ENCODE results near the gene SLC12A6.
"Not testable (repeated sequence)": the region's sequence is repeated elsewhere in the genome, so short reads cannot be mapped to it uniquely, and the experiment has no call there.

The SLC12A6 gene

DNA sequence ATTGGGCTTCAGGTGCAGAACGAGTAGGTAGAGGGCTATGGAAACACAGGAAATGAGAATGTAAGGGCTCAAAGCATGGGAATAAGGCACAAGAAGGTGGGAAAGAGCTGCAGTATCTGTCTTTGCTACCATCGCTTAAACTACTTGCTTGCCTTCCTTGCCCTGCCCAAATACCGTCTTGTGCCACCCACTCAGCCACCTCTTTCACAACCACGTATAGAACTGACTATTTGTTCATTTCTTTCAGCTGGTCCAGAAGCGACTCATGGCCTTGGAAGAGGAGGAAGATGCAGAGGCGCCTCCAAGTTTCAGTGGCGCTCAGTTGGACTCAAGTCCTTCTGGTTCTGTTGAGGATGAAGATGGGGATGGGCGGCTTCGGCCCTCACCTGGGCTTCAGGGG is 17.7 kb upstream of the SLC12A6 start:
- no peak for DNase-seq

DNA sequence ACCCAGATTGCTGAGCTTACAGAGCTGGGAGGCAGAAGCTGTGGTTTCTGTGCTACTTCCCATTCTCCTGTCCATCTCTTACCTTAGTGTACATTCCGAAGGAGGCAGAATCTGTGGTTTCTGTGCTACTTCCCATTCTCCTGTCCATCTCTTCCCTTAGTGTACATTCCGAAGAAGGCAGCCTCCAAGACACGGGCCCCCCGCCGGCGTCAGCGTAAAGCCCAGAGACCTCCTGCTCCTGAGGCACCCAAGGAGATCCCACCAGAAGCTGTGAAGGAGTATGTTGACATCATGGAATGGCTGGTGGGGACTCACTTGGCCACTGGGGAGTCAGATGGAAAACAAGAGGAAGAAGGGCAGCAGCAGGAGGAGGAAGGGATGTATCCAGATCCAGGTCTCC is 16.7 kb upstream of the SLC12A6 start:
- no peak for DNase-seq

DNA sequence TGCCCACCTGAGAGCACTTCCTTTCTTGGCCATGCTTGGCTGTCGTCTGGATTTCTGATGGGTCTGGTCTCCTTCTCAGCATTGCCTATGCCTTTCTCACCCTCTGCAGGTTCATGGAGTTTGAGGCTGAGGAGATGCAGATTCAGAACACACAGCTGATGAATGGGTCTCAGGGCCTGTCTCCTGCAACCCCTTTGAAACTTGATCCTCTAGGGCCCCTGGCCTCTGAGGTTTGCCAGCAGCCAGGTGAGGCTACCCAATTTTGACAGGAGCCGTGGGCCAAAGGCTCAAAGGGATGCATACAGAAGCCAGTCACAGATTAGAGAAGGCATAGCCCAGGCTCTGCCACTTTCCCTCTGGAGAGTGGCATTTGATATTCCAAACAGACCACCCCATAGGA is 16.0 kb upstream of the SLC12A6 start:
- DNase-seq = no peak

DNA sequence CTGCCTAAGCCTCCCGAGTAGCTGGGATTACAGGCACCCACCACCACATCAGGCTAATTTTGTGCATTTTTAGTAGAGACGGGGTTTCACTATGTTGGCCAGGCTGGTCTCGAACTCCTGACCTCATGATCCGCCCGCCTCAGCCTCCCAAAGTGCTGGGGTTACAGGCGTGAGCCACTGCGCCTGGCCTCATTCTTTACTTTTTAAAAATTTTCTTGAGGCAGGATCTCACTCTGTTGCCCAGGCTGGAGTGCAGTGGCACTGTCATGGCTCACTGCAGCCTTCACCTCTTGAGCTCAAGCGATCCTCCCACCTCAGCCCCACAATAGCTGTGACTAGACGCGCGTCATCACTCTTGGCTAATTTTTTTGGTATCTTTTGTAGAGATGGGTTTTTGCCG is 15.4 kb upstream of the SLC12A6 start:
- DNase-seq = not testable (repeated sequence)

DNA sequence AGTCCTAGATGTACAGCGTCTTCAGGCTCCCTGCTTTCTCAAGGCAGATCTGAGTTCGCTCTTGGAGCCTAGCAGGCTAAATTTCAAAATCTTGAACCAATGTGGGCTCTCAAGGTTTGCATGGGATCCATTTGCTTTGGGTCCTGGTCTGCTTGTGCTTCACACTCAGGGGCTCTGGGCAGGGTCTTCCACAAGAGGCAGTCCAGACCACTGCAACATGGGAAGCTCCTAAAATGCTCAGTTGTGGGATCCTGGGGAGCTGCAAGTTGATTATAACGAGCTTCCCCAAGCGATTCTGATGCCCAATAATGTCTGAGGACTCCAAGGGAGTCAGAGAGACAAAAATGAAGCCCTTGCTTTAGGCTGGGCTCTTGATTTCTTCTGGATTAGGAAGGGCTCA is 12.2 kb upstream of the SLC12A6 start:
- no peak for DNase-seq

DNA sequence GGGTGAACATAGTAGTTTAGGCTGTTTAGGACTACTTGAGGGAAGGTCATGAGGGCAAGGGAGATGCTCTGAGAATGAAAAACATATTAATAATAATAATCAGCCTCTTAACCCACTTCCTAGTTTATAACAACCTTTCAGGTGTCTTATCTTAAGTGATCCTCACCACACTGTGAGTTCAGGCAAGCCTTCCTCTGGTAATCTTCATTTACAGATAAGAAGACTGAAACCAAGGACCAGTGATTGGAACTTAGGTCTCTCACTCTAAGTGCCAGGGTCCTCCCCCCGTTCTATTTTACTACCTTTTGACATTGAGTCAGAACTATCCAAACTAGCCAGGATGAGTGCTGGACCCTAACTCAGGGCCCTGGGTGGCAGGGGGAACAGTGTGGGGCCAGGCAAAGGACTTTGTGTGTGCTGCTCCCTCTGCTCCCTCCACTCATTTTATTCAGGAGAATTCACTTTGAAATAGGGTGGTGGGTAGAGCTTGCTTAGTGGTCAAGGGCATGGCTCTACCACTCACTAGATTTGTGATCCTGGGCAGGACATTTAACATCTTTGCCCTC is 11.2 kb upstream of the SLC12A6 start:
- no peak for DNase-seq

DNA sequence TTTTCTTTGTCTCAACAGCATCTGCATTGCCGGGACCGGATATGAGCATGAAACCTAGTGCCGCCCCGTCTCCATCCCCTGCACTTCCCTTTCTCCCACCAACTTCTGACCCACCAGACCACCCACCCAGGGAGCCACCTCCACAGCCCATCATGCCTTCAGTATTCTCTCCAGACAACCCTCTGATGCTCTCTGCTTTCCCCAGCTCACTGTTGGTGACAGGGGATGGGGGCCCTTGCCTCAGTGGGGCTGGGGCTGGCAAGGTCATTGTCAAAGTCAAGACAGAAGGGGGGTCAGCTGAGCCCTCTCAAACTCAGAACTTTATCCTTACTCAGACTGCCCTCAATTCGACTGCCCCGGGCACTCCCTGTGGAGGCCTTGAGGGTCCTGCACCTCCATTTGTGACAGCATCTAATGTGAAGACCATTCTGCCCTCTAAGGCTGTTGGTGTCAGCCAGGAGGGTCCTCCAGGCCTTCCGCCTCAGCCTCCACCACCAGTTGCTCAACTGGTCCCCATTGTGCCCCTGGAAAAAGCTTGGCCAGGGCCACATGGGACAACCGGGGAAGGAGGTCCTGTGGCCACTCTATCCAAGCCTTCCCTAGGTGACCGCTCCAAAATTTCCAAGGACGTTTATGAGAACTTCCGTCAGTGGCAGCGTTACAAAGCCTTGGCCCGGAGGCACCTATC is 10.5 kb upstream of the SLC12A6 start:
- no peak for DNase-seq

DNA sequence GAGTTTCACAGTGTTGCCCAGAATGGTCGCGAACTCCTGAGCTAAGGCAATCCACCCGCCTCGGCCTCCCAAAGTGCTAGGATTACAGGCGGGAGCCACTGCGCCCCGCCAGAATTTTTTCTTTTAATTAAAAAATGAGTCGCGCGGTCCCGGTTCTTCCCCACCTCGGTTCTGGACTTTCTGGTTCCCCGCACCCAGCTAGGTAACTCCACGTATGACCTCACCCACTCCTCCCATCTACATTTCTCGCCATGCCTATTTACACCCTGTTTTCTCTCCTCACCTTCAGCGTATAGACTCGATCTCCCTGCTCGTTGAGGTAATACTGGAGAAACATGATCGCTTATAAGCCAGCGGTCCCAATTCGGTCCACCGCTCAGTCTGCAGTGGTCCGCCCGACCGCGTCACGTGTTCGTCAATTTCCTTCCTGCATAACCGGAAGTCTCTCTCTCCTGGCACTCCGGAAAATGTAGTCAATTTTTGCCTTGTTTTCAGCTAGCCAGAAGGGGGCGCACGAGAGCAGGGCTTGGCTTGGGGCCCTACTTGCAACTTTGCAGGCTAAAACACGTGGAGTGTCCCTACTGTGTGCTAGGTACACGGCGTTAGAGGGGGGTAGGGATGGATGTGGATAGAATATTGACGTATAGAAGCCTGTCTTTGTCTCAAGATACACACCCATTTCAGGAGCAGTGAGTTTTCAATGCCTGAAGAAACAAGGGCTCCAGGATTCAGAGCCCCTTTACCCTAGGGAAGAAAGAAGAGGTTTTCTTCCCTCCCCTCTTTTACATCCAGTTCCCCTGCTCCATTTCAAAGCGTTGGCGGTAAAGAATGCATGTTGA is 5.4 kb upstream of the SLC12A6 start, which contains the start of the genes NOP10 and NUTM1:
Gene NOP10 (minus strand): TSS at position 400 of the 839 bp plus-strand sequence. CDS start 63 bp downstream, at position 337.
Gene NUTM1 (plus strand): TSS at position 579 of the 839 bp plus-strand sequence. CDS start 382 bp downstream, outside the sequence.
- DNase-seq = peak; percentile 83

DNA sequence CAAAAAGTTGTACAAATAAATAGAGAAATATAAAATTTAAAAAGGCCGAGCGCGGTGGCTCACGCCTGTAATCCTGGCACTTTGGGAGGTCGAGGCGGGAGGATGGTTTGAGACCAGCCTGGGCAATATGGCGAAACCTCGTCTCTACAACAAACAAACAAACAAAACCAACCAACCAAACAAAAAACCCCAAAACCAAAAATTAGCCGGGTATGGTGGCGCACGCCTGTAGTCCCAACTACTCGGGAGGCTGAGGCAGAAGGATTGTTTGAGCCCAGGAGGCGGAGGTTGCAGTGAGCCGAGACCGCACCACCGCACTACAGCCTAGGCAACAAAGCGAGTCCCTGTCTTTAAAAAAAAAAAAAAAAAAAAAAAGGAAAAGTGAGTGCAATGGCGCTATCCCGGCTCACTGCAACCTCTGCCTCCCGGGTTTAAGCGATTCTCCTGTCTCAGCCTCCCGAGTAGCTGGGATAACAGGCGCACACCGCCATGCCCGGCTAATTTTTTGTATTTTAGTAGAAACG is 4.7 kb upstream of the SLC12A6 start:
- DNase-seq = not testable (repeated sequence)

DNA sequence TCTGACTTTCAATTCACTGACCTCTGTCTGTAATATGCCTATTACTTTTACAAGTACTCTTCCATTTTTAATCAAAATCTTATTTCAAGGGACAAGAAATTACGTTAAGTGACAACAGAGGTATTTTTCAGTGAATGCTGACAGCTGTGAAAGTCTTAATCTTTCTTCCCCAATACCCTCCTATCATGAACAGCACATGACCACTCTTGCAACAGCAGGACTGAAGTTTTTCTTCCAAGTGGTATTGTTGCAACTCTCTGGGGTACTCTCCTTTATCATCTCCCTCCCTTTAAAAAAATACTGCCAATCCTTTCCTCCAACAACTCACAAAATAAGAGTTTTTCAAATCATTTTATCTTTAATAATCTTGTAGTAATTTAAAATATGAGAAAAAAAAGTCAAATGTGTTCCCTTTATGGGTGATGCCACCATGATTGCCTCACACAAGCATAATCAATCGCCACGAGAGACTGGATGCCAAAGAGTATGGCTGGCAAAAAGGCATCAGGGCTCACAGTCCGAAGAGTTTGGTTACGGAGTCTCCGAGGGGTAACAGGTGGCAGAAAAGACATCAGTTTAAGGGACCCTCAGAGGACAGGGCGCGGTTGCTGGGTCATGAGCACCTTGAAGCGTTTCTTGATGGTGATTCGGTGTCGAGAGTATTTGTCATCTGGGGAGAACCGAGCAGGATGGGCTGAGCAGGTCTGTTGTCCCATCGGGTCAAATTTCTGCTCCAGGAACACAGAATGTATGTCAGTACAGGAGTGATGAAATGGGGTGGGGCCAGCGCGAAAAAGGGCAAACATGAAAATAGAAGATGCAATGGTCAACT is 4.0 kb upstream of the SLC12A6 start:
- no peak for DNase-seq

DNA sequence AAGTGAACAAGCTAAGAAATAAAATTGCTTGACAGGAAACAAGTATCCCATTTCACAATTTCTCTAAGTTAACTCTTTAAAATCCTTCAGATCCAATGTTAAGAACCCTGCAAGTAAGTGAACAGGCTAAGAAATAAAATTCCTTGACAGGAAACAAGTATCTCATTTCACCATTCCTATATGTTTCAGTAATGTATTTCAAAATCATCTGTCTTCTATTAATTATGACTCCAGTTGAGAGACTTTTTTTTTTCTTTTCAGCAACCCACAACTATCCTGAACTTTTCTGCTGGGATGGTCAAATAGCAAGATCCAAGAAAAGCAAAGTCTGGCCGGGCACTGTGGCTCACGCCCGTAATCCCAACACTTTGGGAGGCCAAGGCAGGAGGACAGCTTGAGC is 2.4 kb upstream of the SLC12A6 start:
- no peak for DNase-seq

DNA sequence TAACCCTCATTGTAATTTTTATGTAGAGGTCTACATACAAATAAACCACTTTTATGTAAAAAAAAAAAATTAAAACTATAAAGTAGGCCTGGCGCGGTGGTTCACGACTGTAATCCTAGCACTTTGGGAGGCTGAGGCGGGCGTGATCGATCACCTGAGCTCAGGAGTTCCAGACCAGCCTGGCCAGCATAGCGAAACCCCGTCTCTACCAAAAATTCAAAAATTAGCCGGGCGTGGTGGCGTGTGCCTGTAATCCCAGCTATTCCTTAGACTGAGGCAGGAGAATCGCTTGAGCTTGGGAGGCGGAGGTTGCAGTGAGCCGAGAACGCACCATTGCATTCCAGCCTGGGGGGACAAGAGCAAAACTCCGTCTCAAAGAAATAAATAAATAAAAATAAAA is 766 bp upstream of the SLC12A6 start:
- DNase-seq = no peak

DNA sequence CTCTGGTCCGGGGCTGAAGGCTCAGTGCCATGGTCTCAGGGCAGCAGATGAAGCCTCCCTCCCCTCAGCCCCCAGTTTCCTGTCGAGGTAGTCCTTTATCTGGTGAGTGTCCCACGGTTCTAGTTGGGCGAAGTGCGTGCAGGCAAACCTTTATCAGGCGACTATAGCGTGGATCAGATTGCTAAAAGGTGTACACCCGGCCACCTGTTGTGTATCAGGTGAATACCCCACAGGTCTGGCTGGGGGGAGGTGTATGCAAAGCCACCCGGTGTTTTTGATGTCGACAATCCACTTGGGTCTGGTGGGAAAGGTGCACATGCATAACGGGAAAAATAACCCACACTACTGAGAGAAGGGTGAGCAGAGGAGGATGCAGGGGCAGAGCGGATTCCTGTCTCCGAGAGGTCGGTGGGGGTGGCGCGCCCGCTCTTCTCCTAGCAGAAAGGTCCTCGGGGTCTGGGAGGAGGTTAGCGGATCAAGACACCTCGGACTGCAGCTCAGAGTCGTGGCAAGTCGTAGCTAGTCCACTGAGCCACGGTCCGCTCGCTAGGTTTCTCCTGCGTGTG is 507 bp downstream of the SLC12A6 start:
- peak; percentile 6 for DNase-seq

DNA sequence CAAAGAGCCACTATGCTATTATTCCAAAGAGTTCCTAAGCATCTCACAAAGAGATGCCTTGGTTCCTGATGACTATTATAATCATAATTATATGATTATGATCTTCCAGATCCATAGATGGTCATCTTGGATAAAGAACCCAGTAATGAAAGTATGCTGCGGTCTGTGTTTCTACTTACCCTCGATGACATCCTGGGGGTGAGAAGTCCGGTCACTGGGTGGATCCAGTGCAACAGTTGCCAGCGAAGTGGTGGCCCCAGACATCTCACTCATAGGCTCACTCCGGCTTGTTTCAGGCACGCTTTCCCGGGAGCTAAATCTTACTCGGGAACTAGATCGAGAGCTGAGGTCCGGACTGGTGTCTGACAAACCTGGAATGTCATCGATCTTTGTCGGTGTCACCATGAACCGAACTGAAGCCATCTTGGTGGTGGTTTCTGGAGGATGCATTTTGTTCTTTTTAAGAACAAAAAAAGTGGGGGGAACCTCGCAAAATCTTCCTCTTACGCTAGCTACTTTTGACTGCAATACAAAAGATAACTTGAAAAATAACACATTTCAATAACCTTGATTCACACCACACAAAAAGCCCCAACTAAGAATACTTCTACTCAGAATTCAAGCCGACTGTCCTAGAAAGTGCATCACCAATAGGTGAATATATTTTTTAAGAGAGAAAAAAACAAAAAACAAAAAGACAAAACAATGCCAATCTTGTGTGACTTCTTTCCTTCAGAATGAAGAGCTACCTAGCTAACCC is 1.2 kb downstream of the SLC12A6 start:
- DNase-seq = no peak

DNA sequence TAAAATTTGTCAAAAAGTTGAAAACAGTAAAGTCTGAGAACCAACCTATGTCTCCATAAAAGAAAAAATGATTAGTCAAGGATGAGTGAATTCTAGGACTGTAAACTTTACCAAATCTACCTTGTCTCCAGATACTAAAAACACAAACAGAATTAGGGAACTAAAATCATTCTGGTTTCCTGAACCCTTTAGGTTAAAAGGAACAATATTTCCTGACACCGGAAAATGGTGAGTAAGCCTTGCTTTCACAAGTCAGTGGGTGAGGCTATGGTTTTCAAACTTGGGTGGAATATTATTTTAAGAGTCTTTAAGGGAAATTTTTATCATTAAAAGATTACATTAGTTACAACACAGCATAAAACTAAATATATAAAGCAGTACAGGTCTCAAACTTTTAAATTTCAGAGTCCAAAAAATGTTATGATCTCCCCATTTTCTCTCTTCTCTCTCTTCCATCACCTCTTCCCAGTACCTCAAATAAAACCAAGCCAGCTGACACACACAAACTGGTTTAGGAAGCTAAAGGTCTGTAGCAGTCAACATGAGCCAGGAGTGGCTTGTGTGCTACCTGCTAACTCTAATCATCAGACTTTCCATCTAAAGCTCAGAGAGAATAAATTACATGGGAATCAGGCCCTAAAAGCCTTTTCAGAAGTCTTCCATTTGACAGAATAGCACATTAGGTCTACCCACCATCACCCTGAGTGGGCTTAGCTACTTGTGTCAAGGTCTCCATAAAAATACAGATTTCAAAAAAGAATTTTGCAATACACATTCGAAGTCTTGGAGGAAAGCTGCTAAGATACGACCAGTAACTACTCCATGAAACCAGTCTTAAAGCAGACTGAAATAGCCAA is 2.2 kb downstream of the SLC12A6 start:
- DNase-seq = no peak

DNA sequence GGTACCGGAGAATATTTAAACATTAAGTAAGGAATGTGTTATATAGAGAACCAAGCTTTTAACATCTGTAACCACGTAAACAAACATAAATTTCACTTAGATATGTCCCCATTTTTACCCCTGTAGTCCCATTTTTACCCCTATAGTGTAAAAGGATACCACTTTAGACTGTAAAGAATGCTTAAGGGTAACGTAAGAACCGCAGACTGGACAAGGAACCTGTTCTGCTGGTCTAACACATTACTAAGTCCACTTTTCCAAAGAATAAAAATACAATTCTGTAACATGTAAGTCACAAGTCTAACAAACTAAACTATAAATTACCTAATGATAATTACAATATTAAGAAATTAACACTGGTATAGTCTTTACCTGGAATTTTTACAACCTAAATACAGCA is 2.9 kb downstream of the SLC12A6 start:
- DNase-seq = no peak

DNA sequence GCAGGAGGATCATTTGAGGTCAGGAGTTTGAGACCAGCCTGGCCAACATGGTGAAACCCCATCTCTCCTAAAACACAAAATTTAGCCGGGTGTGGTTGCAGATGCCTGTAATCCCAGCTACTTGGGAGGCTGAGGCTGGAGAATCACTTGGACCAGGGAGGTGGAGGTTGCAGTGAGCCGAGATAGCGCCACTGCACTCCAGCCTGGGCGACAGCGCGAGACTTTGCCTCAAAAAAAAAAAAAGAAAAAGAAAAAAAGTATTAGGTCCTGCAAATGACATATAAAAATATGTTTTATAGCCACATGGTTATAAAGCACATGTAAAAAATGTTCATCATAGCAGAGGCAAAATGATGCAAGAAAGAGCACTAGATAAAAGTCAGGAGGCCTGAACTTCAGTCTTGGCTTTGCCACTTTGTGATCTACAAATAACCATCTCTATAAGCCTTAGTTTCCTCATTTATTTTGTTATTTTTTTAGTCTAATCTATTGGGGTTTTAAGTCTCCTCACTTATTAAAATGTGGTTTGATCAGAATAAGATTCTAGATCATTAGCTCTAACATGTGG is 4.9 kb downstream of the SLC12A6 start:
- DNase-seq = no peak

DNA sequence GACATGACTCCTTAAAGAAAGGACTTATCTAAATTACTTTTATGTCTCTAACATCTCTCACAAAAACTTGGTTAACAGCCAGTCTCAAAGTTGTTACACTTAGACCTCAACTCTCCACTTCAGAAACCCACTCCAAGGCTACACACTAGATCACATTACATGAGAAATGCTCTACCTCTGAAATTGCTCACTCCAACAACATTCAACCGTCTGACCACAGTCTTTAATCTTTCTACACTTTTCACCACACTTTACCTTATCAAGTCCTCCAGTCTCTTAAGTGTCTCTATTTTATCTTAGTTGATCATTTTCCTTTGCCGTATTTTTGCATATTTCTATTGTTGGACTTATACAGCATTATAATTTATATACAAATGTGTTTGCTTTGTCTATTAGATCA is 5.8 kb downstream of the SLC12A6 start:
- no peak for DNase-seq

DNA sequence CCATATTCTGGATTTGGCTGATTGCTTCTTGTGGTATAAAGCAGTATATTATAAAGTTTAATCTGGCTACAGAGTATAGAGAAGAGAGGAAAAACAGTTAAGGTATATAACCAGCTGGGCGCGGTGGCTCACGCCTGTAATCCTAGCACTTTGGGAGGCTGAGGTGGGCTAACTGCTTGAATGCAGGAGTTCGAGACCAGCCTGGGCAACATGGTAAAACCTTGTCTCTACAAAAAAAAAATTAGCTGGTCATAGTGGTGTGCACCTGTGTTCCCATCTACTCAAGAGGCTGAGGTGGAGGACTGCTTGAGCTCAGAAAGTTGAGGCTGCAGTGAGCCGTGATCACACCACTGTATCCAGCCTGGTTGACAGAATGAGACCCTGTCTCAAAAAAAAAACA is 7.3 kb downstream of the SLC12A6 start:
- DNase-seq = no peak

DNA sequence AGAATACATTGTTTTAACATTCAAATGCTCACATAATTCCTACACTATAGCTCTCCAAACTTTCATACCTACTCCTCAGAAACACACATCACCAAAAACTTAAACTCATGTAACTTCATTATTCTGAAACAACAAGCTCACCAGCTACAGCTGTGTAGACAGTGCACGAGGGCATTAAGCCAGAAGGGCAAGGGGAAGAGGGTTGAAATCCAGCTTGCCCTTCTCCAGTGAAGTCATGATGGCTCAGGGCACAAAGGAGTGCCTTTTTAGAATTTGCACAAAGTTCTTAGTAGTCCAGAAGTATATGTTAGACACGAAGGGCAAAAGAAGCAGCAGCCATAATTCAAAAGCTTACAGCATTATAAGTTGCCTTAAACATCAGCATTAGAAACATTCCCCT is 8.6 kb downstream of the SLC12A6 start:
- no peak for DNase-seq

Data from COR-L47 (cell line).